ENCODE measurements around the gene TTC39C.

Gene TTC39C

GRCh38 chr18:24014062-24014985 is at the start of gene TTC39C:
TSS of gene TTC39C (plus strand) at chr18:24014754. CDS start at chr18:24014872, 118 bp downstream.
- POLR2A ChIA-PET, result no interaction called here
- CTCF ChIA-PET, result interaction anchor here (1.0 to 1.6 kb wide), 5 partner anchors 8 to 95 kb away, joined by 3 read pairs; no protein-coding TSS in a partner anchor
- DNase-seq (ENCODE audit: extremely low spot score), result peak; percentile 83
- TF ChIP-seq, protein P1, sequence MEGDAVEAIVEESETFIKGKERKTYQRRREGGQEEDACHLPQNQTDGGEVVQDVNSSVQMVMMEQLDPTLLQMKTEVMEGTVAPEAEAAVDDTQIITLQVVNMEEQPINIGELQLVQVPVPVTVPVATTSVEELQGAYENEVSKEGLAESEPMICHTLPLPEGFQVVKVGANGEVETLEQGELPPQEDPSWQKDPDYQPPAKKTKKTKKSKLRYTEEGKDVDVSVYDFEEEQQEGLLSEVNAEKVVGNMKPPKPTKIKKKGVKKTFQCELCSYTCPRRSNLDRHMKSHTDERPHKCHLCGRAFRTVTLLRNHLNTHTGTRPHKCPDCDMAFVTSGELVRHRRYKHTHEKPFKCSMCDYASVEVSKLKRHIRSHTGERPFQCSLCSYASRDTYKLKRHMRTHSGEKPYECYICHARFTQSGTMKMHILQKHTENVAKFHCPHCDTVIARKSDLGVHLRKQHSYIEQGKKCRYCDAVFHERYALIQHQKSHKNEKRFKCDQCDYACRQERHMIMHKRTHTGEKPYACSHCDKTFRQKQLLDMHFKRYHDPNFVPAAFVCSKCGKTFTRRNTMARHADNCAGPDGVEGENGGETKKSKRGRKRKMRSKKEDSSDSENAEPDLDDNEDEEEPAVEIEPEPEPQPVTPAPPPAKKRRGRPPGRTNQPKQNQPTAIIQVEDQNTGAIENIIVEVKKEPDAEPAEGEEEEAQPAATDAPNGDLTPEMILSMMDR (IDR thresholded peaks at IDR 0.05; ENCODE audit: control extremely low read depth, extremely low read depth, low read depth, missing control alignments), result no peak

- DNase-seq (ENCODE audit: extremely low spot score), result no peak
- POLR2A ChIA-PET, result no interaction called here
- TF ChIP-seq, protein P1 (IDR thresholded peaks at IDR 0.05; ENCODE audit: control extremely low read depth, extremely low read depth, low read depth, missing control alignments), result no peak
- CTCF ChIA-PET, result interaction anchor here (1.5 to 3.1 kb wide), 2 partner anchors 11 to 14 kb away, joined by 5 to 13 read pairs; no protein-coding TSS in a partner anchor
Measured at GRCh38 chr18:23966909-23967308, 47.6 kb upstream of the TTC39C start.

GRCh38 chr18:23967321-23968089 is 47.0 kb upstream of the TTC39C start:
- ChIA-PET POLR2A (no interaction called here), CTCF (interaction anchor here (1.5 to 3.1 kb wide), 3 partner anchors 10 to 49 kb away, joined by 5 to 13 read pairs (median 11); no protein-coding TSS in a partner anchor)
- TF ChIP-seq, protein P1 (IDR thresholded peaks at IDR 0.05; ENCODE audit: control extremely low read depth, extremely low read depth, low read depth, missing control alignments), result no peak
- no peak for DNase-seq (ENCODE audit: extremely low spot score)

DNA sequence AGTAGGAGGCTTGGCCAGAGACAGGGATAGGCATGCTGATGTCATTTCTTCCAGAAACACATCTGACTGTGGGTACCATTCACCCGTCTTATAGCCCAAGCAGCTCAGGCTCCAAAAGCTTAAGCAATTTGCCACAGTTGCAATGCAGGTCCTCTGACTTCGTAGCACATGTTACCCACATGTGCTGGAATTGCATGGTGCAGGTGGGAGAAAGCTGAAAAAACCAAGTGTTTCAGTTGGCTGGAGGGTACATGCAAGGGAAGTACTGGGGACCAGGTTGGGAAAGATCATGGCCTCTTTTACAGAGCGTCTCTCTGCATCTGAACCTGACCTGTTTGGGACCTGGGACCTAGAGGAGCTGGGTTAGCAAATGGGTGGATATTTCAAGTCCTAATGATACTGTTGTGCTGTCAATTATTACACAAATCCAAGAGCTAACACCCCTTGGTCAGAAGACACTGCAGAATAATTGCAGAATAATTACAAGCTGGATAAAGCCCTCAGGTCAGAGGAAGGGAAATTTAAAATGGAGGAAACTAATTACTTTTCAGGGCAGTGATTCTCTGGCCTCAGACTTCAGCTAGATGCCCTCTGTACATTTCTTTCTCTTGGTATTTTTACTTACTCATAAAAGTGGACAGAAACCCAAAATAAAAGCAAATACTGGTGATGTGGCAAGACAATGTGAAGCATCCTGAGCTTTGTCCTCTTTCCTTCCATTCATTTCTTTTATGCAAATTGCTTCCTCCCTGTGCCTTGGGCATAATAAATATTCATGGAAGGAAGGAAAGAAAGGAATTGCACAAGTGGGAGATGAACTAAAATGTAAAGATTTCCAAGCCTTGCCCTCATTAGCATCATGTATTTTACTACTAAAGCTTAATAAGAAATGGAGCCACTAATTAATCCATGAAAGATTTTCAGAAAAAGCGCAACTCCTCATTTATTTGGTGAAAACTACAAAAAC is 45.6 kb upstream of the TTC39C start:
- CTCF ChIA-PET, result interaction anchor here (0.8 to 3.1 kb wide), 7 partner anchors 9 to 50 kb away, joined by 3 to 13 read pairs (median 5); no protein-coding TSS in a partner anchor

DNA sequence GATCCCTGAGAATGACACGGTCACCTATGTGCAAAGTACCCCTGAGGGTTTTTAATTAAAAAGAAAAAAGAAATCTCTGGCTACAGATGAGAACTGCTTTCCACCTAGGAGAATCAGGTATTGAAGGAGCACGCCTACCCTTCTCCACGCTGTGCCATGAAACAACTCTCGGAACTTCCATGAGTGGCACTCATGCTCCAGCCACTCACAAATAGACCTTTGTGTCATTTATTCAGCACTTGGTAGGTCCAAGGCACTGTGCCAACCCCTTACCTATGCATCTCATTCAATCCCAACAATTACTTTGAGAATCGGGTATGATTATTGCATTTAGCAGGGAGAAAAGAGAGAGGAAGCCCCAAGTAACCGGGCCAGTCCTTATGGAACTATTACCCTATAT is 44.9 kb upstream of the TTC39C start:
- POLR2A ChIA-PET, result no interaction called here
- no peak for DNase-seq (ENCODE audit: extremely low spot score)
- CTCF ChIA-PET, result interaction anchor here (1.4 to 3.1 kb wide), 5 partner anchors 9 to 51 kb away, joined by 3 to 13 read pairs (median 5); no protein-coding TSS in a partner anchor
- TF ChIP-seq, protein P1 (IDR thresholded peaks at IDR 0.05; ENCODE audit: control extremely low read depth, extremely low read depth, low read depth, missing control alignments), result no peak

More for the DNA sequence above, 45.6 kb upstream of the TTC39C start:
- no peak for DNase-seq (ENCODE audit: extremely low spot score)
- TF ChIP-seq, protein P1 (IDR thresholded peaks at IDR 0.05; ENCODE audit: control extremely low read depth, extremely low read depth, low read depth, missing control alignments), result no peak
- POLR2A ChIA-PET, result no interaction called here

All from GM10248 (cell line).